Measurements from ENCODE around the gene ANO3.

ANO3 gene

GRCh38 chr11:26510164-26510563, 178.2 kb downstream of the ANO3 start:
- DNase-seq, result no peak

- no peak for DNase-seq
Measured at GRCh38 chr11:26510756-26511155, 178.8 kb downstream of the ANO3 start.

DNA sequence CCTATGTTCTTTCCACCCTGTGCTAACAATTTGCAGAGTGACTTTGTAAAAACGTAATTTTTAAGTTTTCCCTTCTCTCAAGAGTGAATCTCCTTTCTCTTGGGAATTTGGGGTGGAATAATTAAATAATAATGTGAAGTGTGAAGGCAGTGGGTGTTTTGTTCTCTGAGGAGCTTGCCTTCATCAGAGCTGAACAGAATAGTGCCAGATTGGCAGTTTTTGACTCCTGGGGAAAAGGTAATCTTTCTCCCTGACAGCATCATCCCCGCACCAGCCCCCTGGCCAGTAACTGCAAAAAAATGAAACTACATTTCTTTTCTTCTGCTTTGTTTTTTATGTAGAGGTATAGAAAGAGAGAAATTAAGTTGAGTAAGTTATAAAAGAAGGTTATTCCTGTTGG, 180.3 kb downstream of the ANO3 start:
- no peak for DNase-seq

DNA sequence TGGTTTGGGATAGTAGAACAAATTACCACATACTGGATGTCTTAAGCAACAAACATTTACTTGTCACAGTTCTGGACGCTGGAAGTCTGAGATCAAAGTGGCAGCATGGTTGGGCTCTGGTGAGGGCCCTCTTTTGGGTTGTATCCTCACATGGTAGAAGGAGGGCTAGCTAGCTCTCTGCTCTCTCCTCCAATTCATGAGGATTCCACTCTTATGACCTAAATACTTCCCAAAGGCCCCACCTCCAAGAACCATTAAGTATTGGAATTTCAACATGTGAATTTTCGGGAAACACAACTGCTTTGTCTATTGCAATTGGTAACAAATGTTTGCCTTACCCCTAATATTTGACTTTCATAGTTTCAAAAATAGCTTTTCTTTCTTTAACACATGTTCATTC, 187.5 kb downstream of the ANO3 start:
- no peak for DNase-seq

- no peak for DNase-seq
Measured at GRCh38 chr11:26522912-26523610, 191.1 kb downstream of the ANO3 start.

DNA sequence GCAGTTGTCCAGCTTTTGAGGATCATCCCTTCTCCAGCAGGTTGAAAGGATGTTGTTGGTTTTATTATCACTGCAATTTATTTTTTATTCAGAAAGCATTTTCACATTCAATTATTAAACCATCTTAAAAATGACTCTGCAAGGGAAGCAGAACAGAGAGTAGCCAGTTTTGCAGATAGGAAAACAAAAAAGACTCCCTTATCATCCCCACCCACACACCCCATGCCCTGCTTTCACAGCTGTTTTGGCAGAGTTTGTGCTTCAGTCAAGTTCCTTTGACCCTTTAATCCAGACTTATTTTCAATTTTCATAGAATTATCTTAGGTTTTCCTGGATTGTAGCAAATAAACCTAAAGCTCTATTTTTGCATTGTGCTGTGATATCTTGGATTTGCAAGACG, 195.8 kb downstream of the ANO3 start:
- no peak for DNase-seq

GRCh38 chr11:26537341-26537740, 205.4 kb downstream of the ANO3 start:
- DNase-seq, result no peak

DNA sequence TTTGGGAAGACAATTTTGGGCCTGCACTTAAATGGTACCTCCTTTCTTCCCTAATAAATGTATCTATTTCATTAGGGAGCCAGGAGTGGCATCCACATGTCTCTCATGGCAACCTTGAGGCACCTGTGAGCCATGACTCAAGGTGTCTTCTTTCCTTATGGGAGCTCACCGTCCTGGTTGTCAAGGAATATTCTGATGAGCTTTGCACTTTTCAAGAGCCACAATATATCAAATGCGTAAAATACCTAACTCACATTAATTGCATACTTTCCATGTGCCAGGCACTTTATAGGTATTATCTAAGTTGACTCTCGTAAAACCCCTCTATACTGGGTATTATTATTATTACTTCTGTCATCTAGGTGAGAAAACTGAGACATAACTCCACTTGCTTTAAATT, 207.6 kb downstream of the ANO3 start:
- no peak for DNase-seq

DNA sequence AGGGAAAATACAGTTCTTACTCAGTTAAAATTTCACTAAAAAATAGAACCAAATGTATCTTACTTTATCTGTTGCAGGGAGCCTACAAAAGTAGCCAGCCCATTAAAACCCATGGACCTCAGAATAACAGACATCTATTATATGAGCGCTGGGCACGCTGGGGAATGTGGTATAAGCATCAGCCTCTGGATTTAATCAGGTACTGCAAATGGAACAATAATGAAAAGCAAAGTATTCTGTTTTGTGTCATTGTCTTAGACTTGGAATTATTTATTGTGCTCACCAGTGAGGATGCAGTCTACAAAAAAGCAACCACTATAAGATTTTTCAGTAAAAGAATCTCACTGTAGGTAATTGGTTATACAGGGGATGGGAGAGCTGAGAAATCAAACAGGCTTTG, 209.9 kb downstream of the ANO3 start:
- no peak for DNase-seq

GRCh38 chr11:26549176-26549575, 217.2 kb downstream of the ANO3 start:
- DNase-seq, result no peak

- no peak for DNase-seq
Measured at GRCh38 chr11:26550022-26550421, 218.1 kb downstream of the ANO3 start.

DNA sequence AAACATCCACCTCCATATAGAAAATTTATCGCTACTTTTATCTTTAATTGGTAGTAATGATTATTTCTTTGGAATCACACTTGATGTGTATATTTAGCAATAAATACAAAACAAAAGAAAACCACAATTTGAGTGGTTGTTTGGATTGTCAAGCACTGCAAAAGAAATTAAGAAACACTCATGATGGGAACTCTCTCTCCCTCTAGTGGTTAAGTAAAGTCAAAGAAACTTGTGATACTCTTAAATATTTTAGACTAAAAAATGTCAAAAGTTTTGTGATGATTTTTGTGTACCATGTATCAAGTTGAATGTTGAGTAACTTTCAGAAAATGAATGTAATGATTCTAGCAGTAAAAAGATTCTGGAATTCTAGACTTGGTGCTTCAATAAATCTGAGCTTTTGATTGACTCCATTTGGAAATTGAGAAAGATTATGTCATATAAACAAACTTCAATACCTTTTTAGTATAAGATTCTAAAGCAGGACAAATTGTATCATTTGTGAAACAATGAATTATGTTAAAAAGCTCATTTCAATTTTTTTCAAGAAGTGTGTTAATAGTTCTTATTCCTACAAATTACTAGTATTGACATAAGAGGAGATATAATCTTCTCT, 219.4 kb downstream of the ANO3 start:
- no peak for DNase-seq

- DNase-seq, result no peak
Measured at GRCh38 chr11:26553182-26553581, 221.3 kb downstream of the ANO3 start.

- DNase-seq, result no peak
Measured at GRCh38 chr11:26554455-26554854, 222.5 kb downstream of the ANO3 start.

- DNase-seq, result no peak
Measured at GRCh38 chr11:26556582-26556981, 224.7 kb downstream of the ANO3 start.

GRCh38 chr11:26557666-26558065, 225.7 kb downstream of the ANO3 start:
- no peak for DNase-seq

DNA sequence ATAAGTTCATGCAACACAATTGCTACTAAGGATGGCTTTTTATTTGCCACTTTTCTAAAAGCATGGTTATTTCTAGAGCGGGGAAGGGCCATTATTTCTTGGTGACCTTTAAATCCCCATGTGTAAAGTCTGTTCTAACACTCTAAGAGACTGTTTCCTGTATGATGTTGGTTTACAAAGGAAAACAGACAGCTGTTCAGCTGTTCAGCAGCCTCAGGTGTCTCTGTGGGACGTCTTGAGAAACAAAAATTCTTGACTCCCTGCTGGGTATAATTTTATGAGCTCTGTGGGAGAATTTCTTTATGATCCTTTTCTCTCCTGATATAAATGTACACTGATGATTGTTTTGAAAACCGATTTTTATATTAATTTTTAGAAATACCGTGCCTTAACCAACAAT, 226.3 kb downstream of the ANO3 start:
- DNase-seq, result no peak

GRCh38 chr11:26569646-26570045, 237.7 kb downstream of the ANO3 start:
- no peak for DNase-seq

- no peak for DNase-seq
Measured at GRCh38 chr11:26571861-26572654, 240.1 kb downstream of the ANO3 start, which contains the start of gene MUC15. Gene MUC15, minus strand, starts transcription at chr11:26572263. Its CDS starts 5,169 bp downstream, at chr11:26567094.

DNA sequence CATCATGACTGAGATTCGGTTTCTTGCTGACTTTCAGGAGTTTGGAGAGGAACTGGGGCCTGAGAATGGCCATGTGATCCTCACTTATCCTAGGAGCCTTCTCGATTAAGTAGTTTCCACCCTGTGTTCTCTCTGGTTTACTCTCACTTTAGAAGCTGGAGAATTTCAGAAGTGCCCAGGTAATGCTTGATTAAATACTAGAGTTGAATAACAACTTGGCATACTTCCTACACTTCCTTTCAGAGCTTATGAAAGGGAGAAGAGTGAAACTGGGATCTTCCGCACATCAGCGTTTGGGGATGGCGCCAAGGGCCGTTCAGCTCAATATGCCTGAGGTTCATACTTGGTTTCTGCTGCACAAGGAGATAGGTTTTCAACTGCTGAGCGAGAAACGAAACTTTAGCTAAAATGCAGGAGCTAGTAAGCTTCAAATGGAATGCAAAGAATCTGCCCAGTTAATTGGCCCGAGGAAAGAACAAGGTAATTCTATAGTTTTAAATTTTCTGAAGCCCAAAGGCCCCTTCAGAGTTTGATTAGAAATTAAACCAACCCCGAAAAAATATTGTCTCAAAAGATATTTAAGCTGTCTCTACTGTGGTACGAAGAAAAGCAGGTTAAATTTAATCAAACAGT, 241.0 kb downstream of the ANO3 start:
- no peak for DNase-seq

DNA sequence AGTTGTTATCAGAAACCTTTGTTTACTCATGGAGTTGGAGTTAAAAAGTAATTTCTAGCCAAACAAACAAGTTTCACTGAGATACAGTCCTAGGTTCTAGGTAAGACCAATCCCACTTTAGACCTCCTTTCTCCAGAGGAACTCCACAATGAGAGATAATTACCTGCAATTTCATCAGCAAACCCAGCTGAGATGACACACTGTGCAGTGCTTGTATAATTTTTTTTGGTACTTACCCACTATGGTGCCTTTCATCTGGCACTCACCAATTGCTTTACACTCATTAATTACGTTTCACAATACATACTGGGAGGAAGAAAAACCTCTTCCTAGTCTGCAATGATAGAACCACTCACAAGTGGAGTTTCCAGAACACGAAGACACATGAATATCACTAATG, 242.0 kb downstream of the ANO3 start:
- no peak for DNase-seq

- DNase-seq, result no peak
Measured at GRCh38 chr11:26575946-26576345, 244.0 kb downstream of the ANO3 start.

GRCh38 chr11:26578998-26579661, 247.2 kb downstream of the ANO3 start:
- DNase-seq, result no peak

Measured in cerebellar nuclear complex (tissue), 1 donor.